Spleen (tissue), 7 donors: ENCODE results near the gene FOXB1.

Experiments used
- POLR2A ChIP-seq, 3 donors: fragments of 450-650 bp; IDR thresholded peaks; one replicate each; pipeline ENCODE4 v1.5.1; 2017; ENCODE audit warnings: antibody characterized with exemption in 3 of 3, mild to moderate bottlenecking in 1 of 3
- TF ChIP-seq, protein P1 (sequence below), 11 experiments: fragments of 200-600 bp in 7 of 11; fragments of 450-650 bp in 4 of 11; sonication (generic) in 4 of 11; IDR thresholded peaks in 8 of 11; conservative IDR thresholded peaks in 3 of 11; 1 replicate in 7 of 11; 2 replicates in 4 of 11; pipeline versions ENCODE4 v1.4.0 to v1.8.0; 2016 to 2021; ENCODE audit warnings: antibody characterized with exemption in 11 of 11, inconsistent platforms in 4 of 11, mild to moderate bottlenecking in 1 of 11
- donor health status: DM: no; HTN: no; CAD: no; lungs with moderate emphysema.
- donor health status: DM: no; HTN: no; CAD: no.
- donor health status: DM: no; HTN: no; CAD: no.

DNA sequence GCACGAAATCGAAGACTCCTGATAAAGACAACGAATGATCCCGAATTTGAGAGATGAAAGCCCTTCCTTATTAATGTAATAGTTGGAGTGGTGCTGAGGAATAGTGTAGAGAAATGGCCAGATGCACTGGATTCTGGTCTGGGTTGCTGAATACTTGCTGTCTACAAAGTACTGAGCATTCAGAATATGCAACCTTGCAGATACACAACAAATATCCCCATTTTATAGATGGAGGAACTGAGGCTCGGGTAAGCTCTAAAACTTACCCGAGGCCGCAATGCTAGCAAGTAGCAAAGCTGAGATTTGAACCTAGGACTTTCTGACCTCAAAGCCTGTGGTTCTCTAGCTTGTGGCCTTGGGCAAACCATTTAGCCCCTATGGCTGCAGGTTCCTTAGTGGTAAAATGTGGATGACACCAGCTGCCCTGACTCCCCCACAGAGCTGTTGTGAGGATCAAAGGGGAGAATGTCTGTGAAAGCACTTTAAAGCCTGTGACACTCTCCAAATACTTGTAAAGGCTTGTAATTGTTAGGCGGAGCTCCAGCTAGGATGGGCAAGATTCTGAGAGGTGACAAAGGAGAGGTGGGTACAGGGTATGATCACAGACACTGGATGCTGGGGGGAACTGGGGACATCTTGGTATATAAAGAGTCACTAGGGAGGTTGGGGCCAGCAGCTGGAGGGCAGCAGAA lies 39.8 kb downstream of the FOXB1 start:
- TF ChIP-seq, protein P1, sequence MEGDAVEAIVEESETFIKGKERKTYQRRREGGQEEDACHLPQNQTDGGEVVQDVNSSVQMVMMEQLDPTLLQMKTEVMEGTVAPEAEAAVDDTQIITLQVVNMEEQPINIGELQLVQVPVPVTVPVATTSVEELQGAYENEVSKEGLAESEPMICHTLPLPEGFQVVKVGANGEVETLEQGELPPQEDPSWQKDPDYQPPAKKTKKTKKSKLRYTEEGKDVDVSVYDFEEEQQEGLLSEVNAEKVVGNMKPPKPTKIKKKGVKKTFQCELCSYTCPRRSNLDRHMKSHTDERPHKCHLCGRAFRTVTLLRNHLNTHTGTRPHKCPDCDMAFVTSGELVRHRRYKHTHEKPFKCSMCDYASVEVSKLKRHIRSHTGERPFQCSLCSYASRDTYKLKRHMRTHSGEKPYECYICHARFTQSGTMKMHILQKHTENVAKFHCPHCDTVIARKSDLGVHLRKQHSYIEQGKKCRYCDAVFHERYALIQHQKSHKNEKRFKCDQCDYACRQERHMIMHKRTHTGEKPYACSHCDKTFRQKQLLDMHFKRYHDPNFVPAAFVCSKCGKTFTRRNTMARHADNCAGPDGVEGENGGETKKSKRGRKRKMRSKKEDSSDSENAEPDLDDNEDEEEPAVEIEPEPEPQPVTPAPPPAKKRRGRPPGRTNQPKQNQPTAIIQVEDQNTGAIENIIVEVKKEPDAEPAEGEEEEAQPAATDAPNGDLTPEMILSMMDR (IDR thresholded peaks at IDR 0.05 in 8 of 11, conservative IDR thresholded peaks at IDR 0.05 in 3 of 11): no peak
- no peak for TF ChIP-seq POLR2A (IDR thresholded peaks at IDR 0.05)
